NCI-H146 (cell line): Measurements from ENCODE around the gene EVX1.

ENCODE experiments used
- DNase-seq: peaks from one replicate; lab custom pipeline; 2025; lab: John Stamatoyannopoulos, UW

EVX1 gene

GRCh38 chr7:27235387-27236311, 7.0 kb upstream of the EVX1 start:
- peak; percentile 42 for DNase-seq

- no peak for DNase-seq
Measured at GRCh38 chr7:27237735-27238334, 4.8 kb upstream of the EVX1 start.

GRCh38 chr7:27238979-27239386, 3.6 kb upstream of the EVX1 start:
- DNase-seq = no peak

- no peak for DNase-seq
Measured at GRCh38 chr7:27239387-27240014, 3.1 kb upstream of the EVX1 start.

GRCh38 chr7:27240015-27240731, 2.4 kb upstream of the EVX1 start:
- no peak for DNase-seq

- no peak for DNase-seq
Measured at GRCh38 chr7:27241189-27242056, 1.2 kb upstream of the EVX1 start.

GRCh38 chr7:27242154-27242553, 448 bp upstream of the EVX1 start:
- DNase-seq = no peak

GRCh38 chr7:27243340-27244163, 950 bp downstream of the EVX1 start:
- DNase-seq = no peak

- DNase-seq = no peak
Measured at GRCh38 chr7:27244488-27245123, 2.0 kb downstream of the EVX1 start.

- no peak for DNase-seq
Measured at GRCh38 chr7:27245124-27245797, 2.7 kb downstream of the EVX1 start.

- DNase-seq = peak; percentile 25
Measured at GRCh38 chr7:27245798-27246691, 3.4 kb downstream of the EVX1 start.

- no peak for DNase-seq
Measured at GRCh38 chr7:27247000-27247399, 4.4 kb downstream of the EVX1 start.

- no peak for DNase-seq
Measured at GRCh38 chr7:27247452-27248426, 5.1 kb downstream of the EVX1 start.

GRCh38 chr7:27248427-27248806, 5.8 kb downstream of the EVX1 start:
- DNase-seq = no peak

- no peak for DNase-seq
Measured at GRCh38 chr7:27248911-27249723, 6.5 kb downstream of the EVX1 start.
